HCT116 (cell line): ENCODE results near the gene GP1BB. TPM values are rescaled to one million over a fixed set of nuclear protein-coding genes. Genes with fewer than 3 reads are reported as not detected.

Experiments
- ATAC-seq: fragments of 200-7000 bp; cut with Tn5 transposase; 2 replicates; pipeline ENCODE4 v1.9.1; 2020; ENCODE audit warnings: mild to moderate bottlenecking, moderate library complexity
- BruUV-seq: library from RNA; stranded (reverse); fragments of 400-500 nt; replicated peaks from 2 replicates; lab custom pipeline; 2021; lab: Mats Ljungman, UMichigan
- CTCF ChIA-PET: fragments of 300-600 bp; sonication (Branson Sonifier 250); formaldehyde crosslinking; loops from one replicate; lab custom pipeline; 2021; ENCODE audit warnings: antibody characterized with exemption; lab: Charles Lee
- POLR2A ChIA-PET: fragments of 300-600, 350-600 bp; sonication (Branson Sonifier 250); formaldehyde crosslinking; loops from one replicate; lab custom pipeline; 2021; ENCODE audit warnings: antibody characterized with exemption; lab: Charles Lee
- RAD21 ChIA-PET, 2 experiments: fragments of 300-600 bp; sonication (Branson Sonifier 250); formaldehyde crosslinking; loops; one replicate each; lab custom pipeline; 2023; ENCODE audit warnings: low total read pairs in 2 of 2; ENCODE audit not compliant: uncharacterized antibody in 2 of 2, unreplicated experiment in 2 of 2, low non-redundant PET in 1 of 2; lab: Charles Lee
- DNase-seq: peaks from one replicate; pipeline ENCODE4 v3.0.0-alpha.2; 2010; ENCODE audit warnings: low read depth, low spot score
- H2AFZ ChIP-seq: fragments of 200-600 bp; shearing (Covaris generic), sonication (generic); 2 replicates; pipeline ENCODE4 v1.6.1; 2017; ENCODE audit warnings: low read depth, mixed run types, mixed read lengths, antibody characterized with exemption, low read length; ENCODE audit not compliant: poor library complexity, severe bottlenecking
- H3K27ac ChIP-seq: 2 replicates; pipeline ENCODE4 v1.5.1; 2012; ENCODE audit warnings: low read depth, low read length
- H3K27me3 ChIP-seq: fragments of 200-600 bp; sonication (generic); 2 replicates; pipeline ENCODE4 v1.6.1; 2016; ENCODE audit warnings: mixed run types, low read length, mixed read lengths; ENCODE audit not compliant: insufficient read depth
- H3K36me3 ChIP-seq, 2 experiments: fragments of 200-500 bp in 1 of 2; fragments of 200-600 bp in 1 of 2; sonication (Bioruptor generic) in 1 of 2; sonication (generic) in 1 of 2; 2 replicates each; pipeline versions ENCODE4 v1.5.1 to v1.6.1; 2014 to 2016; ENCODE audit warnings: low read length in 2 of 2, inconsistent platforms in 1 of 2, mixed read lengths in 1 of 2, mixed run types in 1 of 2; ENCODE audit not compliant: insufficient read depth in 2 of 2, control insufficient read depth in 1 of 2
- H3K4me1 ChIP-seq, 2 experiments: fragments of 200-600 bp in 1 of 2; sonication (generic) in 1 of 2; 2 replicates each; pipeline versions ENCODE4 v1.5.1 to v1.6.1; 2012 to 2017; ENCODE audit warnings: low read length in 2 of 2, inconsistent platforms in 1 of 2, mild to moderate bottlenecking in 1 of 2, mixed read lengths in 1 of 2, mixed run types in 1 of 2, moderate library complexity in 1 of 2; ENCODE audit not compliant: insufficient read depth in 2 of 2, control insufficient read depth in 1 of 2
- H3K4me2 ChIP-seq: fragments of 200-600 bp; sonication (generic); 2 replicates; pipeline ENCODE4 v1.6.1; 2017; ENCODE audit warnings: mixed run types, low read length, mixed read lengths
- H3K4me3 ChIP-seq, 2 experiments: fragments of 200-600 bp in 1 of 2; sonication (generic) in 1 of 2; replicated peaks in 1 of 2; 2 replicates each; pipeline ENCODE4 v1.5.1; 2011 to 2016; ENCODE audit warnings: low read length in 2 of 2, control low read depth in 1 of 2, low read depth in 1 of 2, mild to moderate bottlenecking in 1 of 2, mixed read lengths in 1 of 2, mixed run types in 1 of 2
- H3K79me2 ChIP-seq: fragments of 200-600 bp; sonication (generic); 2 replicates; pipeline ENCODE4 v1.6.1; 2017; ENCODE audit warnings: mild to moderate bottlenecking, mixed run types, low read length, moderate library complexity, mixed read lengths; ENCODE audit not compliant: insufficient read depth
- H3K9ac ChIP-seq: fragments of 200-600 bp; sonication (generic); 2 replicates; pipeline ENCODE4 v1.6.1; 2016; ENCODE audit warnings: low read length, mixed read lengths
- H3K9me2 ChIP-seq: fragments of 200-600 bp; sonication (generic), shearing (Covaris generic); 2 replicates; pipeline ENCODE4 v1.6.1; 2017; ENCODE audit warnings: mixed run types, mild to moderate bottlenecking, moderate library complexity; ENCODE audit not compliant: insufficient read depth
- H3K9me3 ChIP-seq, 2 experiments: fragments of 200-500 bp in 1 of 2; fragments of 200-600 bp in 1 of 2; sonication (Bioruptor generic) in 1 of 2; sonication (generic) in 1 of 2; 2 replicates each; pipeline ENCODE4 v1.6.1; 2014 to 2017; ENCODE audit warnings: low read length in 2 of 2, mixed read lengths in 2 of 2, inconsistent platforms in 1 of 2, low read depth in 1 of 2, mild to moderate bottlenecking in 1 of 2, mixed run types in 1 of 2, moderate library complexity in 1 of 2; ENCODE audit not compliant: control insufficient read depth in 1 of 2, insufficient read depth in 1 of 2
- H4K20me1 ChIP-seq: fragments of 200-600 bp; sonication (generic), shearing (Covaris generic); 2 replicates; pipeline ENCODE4 v1.6.1; 2017; ENCODE audit warnings: mixed run types, mild to moderate bottlenecking, moderate library complexity; ENCODE audit not compliant: insufficient read depth
- CBX3 ChIP-seq: IDR thresholded peaks from 2 replicates; pipeline ENCODE4 v1.6.1; 2012; ENCODE audit warnings: low read depth
- ELF1 ChIP-seq: IDR thresholded peaks from 2 replicates; pipeline ENCODE4 v1.6.1; 2012; ENCODE audit warnings: low read depth, borderline replicate concordance
- EZH2 ChIP-seq: fragments of 200-600 bp; sonication (generic); IDR thresholded peaks from 2 replicates; pipeline ENCODE4 v1.6.1; 2017; ENCODE audit warnings: antibody characterized with exemption, mixed run types
- EZH2phosphoT487 ChIP-seq: fragments of 200-600 bp; IDR thresholded peaks from 2 replicates; pipeline ENCODE4 v1.6.1; 2018; ENCODE audit warnings: antibody characterized with exemption, borderline replicate concordance
- FOSL1 ChIP-seq: IDR thresholded peaks from 2 replicates; pipeline ENCODE4 v1.6.1; 2012; ENCODE audit warnings: low read depth
- POLR2AphosphoS5 ChIP-seq: IDR thresholded peaks from 2 replicates; pipeline ENCODE4 v1.6.1; 2011; ENCODE audit warnings: mild to moderate bottlenecking, low read depth, low read length, moderate library complexity
- SIN3A ChIP-seq: IDR thresholded peaks from 2 replicates; pipeline ENCODE4 v1.6.1; 2012; ENCODE audit warnings: low read depth
- SP1 ChIP-seq: IDR thresholded peaks from 2 replicates; pipeline ENCODE4 v1.6.1; 2012; ENCODE audit warnings: low read depth
- YY1 ChIP-seq: IDR thresholded peaks from 2 replicates; pipeline ENCODE4 v1.6.1; 2011; ENCODE audit warnings: low read length, low read depth, moderate library complexity, mild to moderate bottlenecking; ENCODE audit not compliant: insufficient replicate concordance; ENCODE audit errors: extremely low read depth
- ZFX ChIP-seq: fragments of 450-650 bp; IDR thresholded peaks from 2 replicates; pipeline ENCODE4 v1.6.1; 2017
- intact Hi-C: fragments of 100-400 bp; cut with micrococcal nuclease; formaldehyde crosslinking; loops from 2 replicates; pipeline ENCODE4 v1.10.0; 2022
- total RNA-seq: library from RNA; stranded (reverse); gene quantifications from one replicate; pipeline ENCODE4 v1.2.1, GENCODE V29; 2021; ENCODE audit not compliant: unreplicated experiment
- TF ChIP-seq, protein P1 (sequence below), 3 experiments: fragments of 200-600 bp in 1 of 3; sonication (generic) in 1 of 3; IDR thresholded peaks in 2 of 3; conservative IDR thresholded peaks in 1 of 3; 2 replicates each; pipeline ENCODE4 v1.5.1; 2012 to 2017; ENCODE audit warnings: low read depth in 2 of 3, low read length in 2 of 3, antibody characterized with exemption in 1 of 3, borderline replicate concordance in 1 of 3, control low read depth in 1 of 3, mild to moderate bottlenecking in 1 of 3, mixed read lengths in 1 of 3, mixed run types in 1 of 3, moderate library complexity in 1 of 3; ENCODE audit not compliant: insufficient read depth in 1 of 3

Gene GP1BB
- total RNA-seq, 1 experiment from 2014 or later, result 4.8 TPM

DNA sequence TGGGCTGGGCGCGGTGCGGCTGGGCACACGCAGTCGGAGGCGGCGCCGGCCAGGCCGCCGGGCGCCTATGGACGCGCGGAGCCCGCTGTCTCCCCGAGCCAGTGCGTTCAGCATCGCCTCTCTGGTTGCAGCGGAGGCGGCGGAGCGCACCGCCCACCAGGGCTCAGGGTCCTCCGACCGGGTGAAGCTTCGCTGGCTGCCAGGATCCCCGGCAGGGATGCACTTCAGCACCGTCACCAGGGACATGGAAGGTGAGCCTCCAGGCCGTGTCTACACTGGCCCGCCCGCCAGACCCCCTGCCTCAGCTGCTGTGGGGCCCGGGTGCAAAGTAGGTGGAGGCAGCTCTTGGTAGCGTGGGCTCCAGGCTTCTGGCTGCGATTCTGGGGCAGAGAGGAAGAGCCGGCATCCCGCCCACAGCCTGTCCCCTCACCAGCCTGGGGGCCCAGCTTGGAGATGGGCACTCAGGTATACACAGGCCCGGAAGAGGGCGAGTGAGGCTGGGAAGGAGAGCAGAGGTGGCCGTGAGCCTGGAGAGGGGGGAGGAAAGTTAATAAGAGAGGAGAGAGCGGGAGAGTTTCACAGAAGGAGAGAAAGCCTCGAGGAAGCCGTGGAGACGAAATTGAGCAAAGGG, 36.2 kb downstream of the GP1BB start:
- RAD21 ChIA-PET, result no interaction called here
- intact Hi-C loops, result no loop called here
- Histone ChIP-seq H3K27ac (no peak overlapping the region), H3K9me3 (no peaks in the 10 kb centered on the region), H3K9ac (no peak overlapping the region), H3K79me2 (no peaks in the 10 kb centered on the region), H3K4me1 (peaks cover 4 to 16% of the 10 kb centered on the region in 2 experiments; a peak in 3 of 4 replicates), H4K20me1 (no peaks in the 10 kb centered on the region), H3K27me3 (no peaks in the 10 kb centered on the region), H3K4me2 (no peak overlapping the region), H3K36me3 (no peaks in the 10 kb centered on the region), H3K4me3 (no peak overlapping the region), H2AFZ (no peak overlapping the region), H3K9me2 (no peaks in the 10 kb centered on the region)
- BruUV-seq, result no TSS peak
- CTCF ChIA-PET, result no interaction called here
- POLR2A ChIA-PET, result no interaction called here
- DNase-seq (no peak), ATAC-seq (no peak)
- TF ChIP-seq POLR2AphosphoS5 (no peak), YY1 (no peak), SP1 (no peak), FOSL1 (no peak), SIN3A (no peak), ELF1 (no peak), CBX3 (no peak), EZH2phosphoT487 (no peak), EZH2 (no peak), ZFX (no peak)
- TF ChIP-seq, protein P1, sequence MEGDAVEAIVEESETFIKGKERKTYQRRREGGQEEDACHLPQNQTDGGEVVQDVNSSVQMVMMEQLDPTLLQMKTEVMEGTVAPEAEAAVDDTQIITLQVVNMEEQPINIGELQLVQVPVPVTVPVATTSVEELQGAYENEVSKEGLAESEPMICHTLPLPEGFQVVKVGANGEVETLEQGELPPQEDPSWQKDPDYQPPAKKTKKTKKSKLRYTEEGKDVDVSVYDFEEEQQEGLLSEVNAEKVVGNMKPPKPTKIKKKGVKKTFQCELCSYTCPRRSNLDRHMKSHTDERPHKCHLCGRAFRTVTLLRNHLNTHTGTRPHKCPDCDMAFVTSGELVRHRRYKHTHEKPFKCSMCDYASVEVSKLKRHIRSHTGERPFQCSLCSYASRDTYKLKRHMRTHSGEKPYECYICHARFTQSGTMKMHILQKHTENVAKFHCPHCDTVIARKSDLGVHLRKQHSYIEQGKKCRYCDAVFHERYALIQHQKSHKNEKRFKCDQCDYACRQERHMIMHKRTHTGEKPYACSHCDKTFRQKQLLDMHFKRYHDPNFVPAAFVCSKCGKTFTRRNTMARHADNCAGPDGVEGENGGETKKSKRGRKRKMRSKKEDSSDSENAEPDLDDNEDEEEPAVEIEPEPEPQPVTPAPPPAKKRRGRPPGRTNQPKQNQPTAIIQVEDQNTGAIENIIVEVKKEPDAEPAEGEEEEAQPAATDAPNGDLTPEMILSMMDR (IDR thresholded peaks at IDR 0.05 in 2 of 3, conservative IDR thresholded peaks at IDR 0.05 in 1 of 3; ENCODE audit: borderline replicate concordance in 1 of 3, insufficient read depth in 1 of 3, low read depth in 2 of 3, low read length in 2 of 3), result no peak
